Coronary artery (tissue), 2 donors: ENCODE results near the gene TTC23.

Experiments used
- DNase-seq: peaks from one replicate; pipeline ENCODE4 v3.0.0-alpha.2; 2017; ENCODE audit warnings: low spot score
- H3K27ac ChIP-seq, 2 donors: fragments of 200-600 bp; sonication (generic); one replicate each; pipeline ENCODE4 v1.5.1; 2016 to 2019
- H3K4me3 ChIP-seq: fragments of 200-600 bp; sonication (generic); 2 replicates; pipeline ENCODE4 v1.5.1; 2016; ENCODE audit warnings: mild to moderate bottlenecking, moderate library complexity
- CTCF ChIP-seq: fragments of 200-600 bp; sonication (generic); IDR thresholded peaks from one replicate; pipeline ENCODE4 v1.5.1; 2019; ENCODE audit warnings: antibody characterized with exemption

Gene TTC23

DNA sequence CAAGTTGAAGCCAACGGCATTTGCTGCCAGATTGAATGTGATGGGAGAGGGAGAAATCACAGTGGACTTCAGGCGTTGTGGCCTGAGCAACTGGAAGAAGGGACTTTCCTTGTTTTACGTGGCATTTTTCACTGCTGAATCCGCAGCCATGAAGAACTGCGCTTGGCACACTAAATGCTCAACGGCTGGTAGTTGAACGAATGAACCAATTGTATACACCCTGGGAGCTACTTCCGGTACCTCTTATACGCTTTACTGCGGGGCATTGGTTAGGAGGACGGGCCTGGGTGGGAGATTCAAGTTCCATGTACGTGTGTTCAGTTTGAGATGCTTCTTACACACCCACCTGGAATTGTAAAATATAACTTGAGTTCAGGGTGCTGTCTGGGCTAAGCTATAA, 139.3 kb downstream of the TTC23 start:
- H3K27ac ChIP-seq, result peak overlapping the region; percentile 86 to 90
- peak overlapping the region; percentile 48 for H3K4me3 ChIP-seq
- no peak for DNase-seq
- no peak for TF ChIP-seq CTCF

DNA sequence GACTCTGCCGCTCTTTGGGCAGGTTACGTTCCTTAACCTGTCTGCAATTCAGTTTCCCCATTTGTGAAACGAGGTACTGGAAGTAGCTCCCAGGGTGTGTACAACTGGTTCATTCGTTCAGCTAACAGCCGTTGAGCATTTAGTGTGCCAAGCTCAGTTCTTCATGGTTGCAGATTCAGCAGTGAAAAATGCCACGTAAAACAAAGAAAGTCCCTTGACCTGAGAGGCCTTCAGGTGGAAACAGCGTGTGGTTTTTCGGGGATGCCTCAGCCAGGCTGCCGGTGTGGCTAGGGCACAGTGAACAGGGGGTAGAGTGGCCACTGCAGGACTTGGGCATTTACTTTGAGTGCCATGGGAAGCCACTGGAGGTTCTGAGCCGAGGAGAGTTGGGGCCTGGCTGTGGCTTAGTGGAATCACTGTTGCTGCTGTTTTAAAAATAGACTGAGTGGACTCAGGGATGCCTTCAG, 139.8 kb downstream of the TTC23 start:
- peak overlapping the region; percentile 48 for H3K4me3 ChIP-seq

GRCh38 chr15:99108993-99109392, 140.4 kb downstream of the TTC23 start:
- TF ChIP-seq CTCF, result no peak
- no peak for DNase-seq
- Histone ChIP-seq H3K27ac (peak overlapping the region; percentile 86 to 90), H3K4me3 (peak overlapping the region; percentile 48)

More for the DNA sequence above, 139.8 kb downstream of the TTC23 start:
- DNase-seq, result no peak
- H3K27ac ChIP-seq, result peak overlapping the region; percentile 86 to 90
- TF ChIP-seq CTCF, result no peak

- peak; percentile 72 for DNase-seq
- Histone ChIP-seq H3K27ac (peak overlapping the region; percentile 86 to 97), H3K4me3 (peak overlapping the region; percentile 98)
- no peak for TF ChIP-seq CTCF
Measured at GRCh38 chr15:99106417-99107220, 142.8 kb downstream of the TTC23 start.

DNA sequence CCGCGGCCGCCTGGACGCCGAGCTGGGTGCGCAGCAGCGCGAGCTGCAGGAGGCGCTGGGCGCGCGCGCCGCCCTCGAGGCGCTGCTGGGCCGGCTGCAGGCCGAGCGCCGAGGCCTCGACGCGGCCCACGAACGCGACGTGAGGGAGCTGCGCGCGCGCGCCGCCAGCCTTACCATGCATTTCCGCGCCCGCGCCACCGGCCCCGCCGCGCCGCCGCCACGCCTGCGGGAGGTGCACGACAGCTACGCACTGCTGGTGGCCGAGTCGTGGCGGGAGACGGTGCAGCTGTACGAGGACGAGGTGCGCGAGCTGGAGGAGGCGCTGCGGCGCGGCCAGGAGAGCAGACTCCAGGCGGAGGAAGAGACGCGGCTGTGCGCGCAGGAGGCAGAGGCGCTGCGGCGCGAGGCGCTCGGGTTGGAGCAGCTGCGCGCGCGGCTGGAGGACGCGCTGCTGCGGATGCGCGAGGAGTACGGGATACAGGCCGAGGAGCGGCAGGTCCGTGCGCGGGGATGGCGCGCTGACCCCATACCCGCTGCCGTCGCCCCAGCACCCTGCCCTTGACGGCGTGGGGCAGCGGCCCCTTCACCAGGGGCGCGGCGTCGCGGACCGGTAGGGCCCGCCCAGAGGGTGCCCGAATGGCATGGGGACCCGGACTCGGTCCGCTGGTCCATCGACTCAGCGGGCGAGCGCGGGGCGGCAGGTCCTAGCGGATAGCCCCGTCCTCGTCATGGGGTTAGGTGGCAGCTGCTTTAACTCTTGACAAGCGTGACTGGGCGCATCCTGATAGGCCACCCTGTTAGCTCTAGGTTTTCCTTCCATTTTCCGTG, 143.7 kb downstream of the TTC23 start:
- TF ChIP-seq CTCF, result no peak
- peak; percentile 79 for DNase-seq
- H3K27ac ChIP-seq, result peak overlapping the region; percentile 86 to 97
- peak overlapping the region; percentile 98 for H3K4me3 ChIP-seq

DNA sequence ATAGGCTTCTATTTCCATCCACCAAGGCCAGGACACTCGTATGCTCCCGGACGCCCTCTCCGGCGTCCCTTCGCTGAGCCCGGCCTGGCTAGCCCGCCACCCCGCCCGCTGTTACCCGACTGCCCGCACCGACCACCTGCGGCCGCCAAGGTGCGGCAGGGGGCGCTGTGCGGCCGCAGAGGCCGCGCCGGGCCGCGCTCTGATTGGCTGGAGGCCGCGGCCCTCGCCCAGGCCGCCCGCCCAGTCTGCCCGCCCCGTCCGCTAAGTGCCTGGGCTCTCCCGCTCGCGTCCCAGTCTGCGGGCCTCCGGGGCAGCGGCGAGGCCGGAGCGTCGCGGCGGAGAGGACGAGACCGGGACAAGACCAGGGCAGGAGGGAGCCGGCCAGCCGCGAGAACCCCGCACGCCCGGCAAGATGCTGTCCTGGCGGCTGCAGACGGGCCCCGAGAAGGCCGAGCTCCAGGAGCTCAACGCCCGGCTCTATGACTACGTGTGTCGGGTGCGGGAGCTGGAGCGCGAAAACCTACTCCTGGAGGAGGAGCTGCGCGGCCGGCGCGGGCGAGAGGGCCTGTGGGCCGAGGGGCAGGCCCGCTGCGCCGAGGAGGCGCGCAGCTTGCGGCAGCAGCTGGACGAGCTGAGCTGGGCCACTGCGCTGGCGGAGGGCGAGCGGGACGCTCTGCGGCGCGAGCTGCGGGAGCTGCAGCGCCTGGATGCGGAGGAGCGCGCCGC, 144.4 kb downstream of the TTC23 start, which contains the start of gene SYNM:
Gene SYNM, plus strand, starts transcription at position 293 of the 726 bp plus-strand sequence. Its CDS starts 120 bp downstream, at position 413.
- Histone ChIP-seq H3K27ac (peak within 1 kb of the TSS; percentile 86 to 97), H3K4me3 (peak within 1 kb of the TSS; percentile 98)
- TF ChIP-seq CTCF, result peak; percentile 83
- peak; percentile 92 for DNase-seq
